GM19328 (cell line): Measurements from ENCODE around the gene NTRK3.

Source experiments
- ATAC-seq: cut with Tn5 transposase; IDR thresholded peaks from one replicate; pipeline ENCODE4 v1.9.1; 2021; ENCODE audit warnings: mild to moderate bottlenecking, moderate library complexity; ENCODE audit not compliant: unreplicated experiment

Gene NTRK3

GRCh38 chr15:88258093-88258641, 1.6 kb upstream of the NTRK3 start:
- no peak for ATAC-seq

- no peak for ATAC-seq
Observed at GRCh38 chr15:88257311-88258092, 963 bp upstream of the NTRK3 start.

GRCh38 chr15:88255484-88256278, 858 bp downstream of the NTRK3 start:
- ATAC-seq = no peak

- ATAC-seq = no peak
Observed at GRCh38 chr15:88255087-88255483, 1.5 kb downstream of the NTRK3 start.

GRCh38 chr15:88252441-88252840, 4.1 kb downstream of the NTRK3 start:
- no peak for ATAC-seq

GRCh38 chr15:88250826-88251225, 5.7 kb downstream of the NTRK3 start:
- no peak for ATAC-seq

GRCh38 chr15:88249220-88249619, 7.3 kb downstream of the NTRK3 start:
- ATAC-seq = no peak

- no peak for ATAC-seq
Observed at GRCh38 chr15:88247914-88248313, 8.6 kb downstream of the NTRK3 start.

- ATAC-seq = peak; percentile 71
Observed at GRCh38 chr15:88246666-88247446, 9.7 kb downstream of the NTRK3 start.

- no peak for ATAC-seq
Observed at GRCh38 chr15:88246081-88246480, 10.5 kb downstream of the NTRK3 start.

GRCh38 chr15:88243895-88244787, 12.4 kb downstream of the NTRK3 start:
- ATAC-seq = no peak

GRCh38 chr15:88242586-88243555, 13.7 kb downstream of the NTRK3 start:
- ATAC-seq = no peak

GRCh38 chr15:88241461-88241860, 15.1 kb downstream of the NTRK3 start:
- ATAC-seq = no peak

- no peak for ATAC-seq
Observed at GRCh38 chr15:88241060-88241459, 15.5 kb downstream of the NTRK3 start.

- no peak for ATAC-seq
Observed at GRCh38 chr15:88239594-88239993, 16.9 kb downstream of the NTRK3 start.

- ATAC-seq = no peak
Observed at GRCh38 chr15:88238618-88239430, 17.7 kb downstream of the NTRK3 start.

- ATAC-seq = no peak
Observed at GRCh38 chr15:88234711-88235110, 21.8 kb downstream of the NTRK3 start.

- ATAC-seq = no peak
Observed at GRCh38 chr15:88233921-88234320, 22.6 kb downstream of the NTRK3 start.
